Measurements from ENCODE around the gene DNAJB6. TPM values are rescaled to one million over a fixed set of nuclear protein-coding genes. Genes with fewer than 3 reads are reported as not detected.

Gene DNAJB6
- total RNA-seq, 1 experiment from 2014 or later = 82.5 TPM

DNA sequence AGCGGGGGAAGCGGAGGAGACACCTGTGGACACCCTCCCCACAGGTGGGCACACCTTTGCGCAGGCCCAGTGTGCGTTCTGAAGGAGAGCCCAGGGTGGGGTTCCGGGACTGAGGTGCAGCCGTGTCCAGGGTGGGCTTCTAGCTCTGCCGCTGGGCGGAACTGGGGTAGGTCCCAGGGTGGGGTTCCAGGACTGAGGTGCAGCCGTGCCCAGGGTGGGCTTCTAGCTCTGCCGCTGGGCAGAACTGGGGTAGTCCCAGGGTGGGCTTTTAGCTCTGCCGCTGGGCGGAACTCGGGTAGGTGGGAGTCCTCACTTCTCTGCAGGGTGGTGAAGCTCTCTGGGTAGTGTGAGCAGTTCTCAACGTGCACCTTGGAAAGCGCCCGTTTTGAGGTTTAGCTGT lies 78.7 kb downstream of the DNAJB6 start:
- DNase-seq (ENCODE audit: low read depth, low spot score) = no peak
- ChIA-PET RAD21 (ENCODE audit: low non-redundant PET in 1 of 2, low total read pairs in 2 of 2, uncharacterized antibody in 2 of 2, unreplicated experiment in 2 of 2) (no interaction called here), POLR2A (no interaction called here), CTCF (no interaction called here)
- Histone ChIP-seq H3K9me3 (ENCODE audit: control insufficient read depth in 1 of 2, insufficient read depth in 1 of 2, low read depth in 1 of 2, low read length in 2 of 2) (no peaks in the 10 kb centered on the region), H3K4me1 (ENCODE audit: control insufficient read depth in 1 of 2, insufficient read depth in 2 of 2, low read length in 2 of 2) (no peaks in the 10 kb centered on the region), H3K4me3 (replicated peaks in 1 of 2; ENCODE audit: low read depth in 1 of 2, low read length in 2 of 2) (no peak overlapping the region), H3K27ac (ENCODE audit: low read depth, low read length) (no peak overlapping the region), H3K79me2 (ENCODE audit: insufficient read depth, low read length) (no peaks in the 10 kb centered on the region), H3K4me2 (ENCODE audit: low read length) (no peak overlapping the region), H4K20me1 (ENCODE audit: insufficient read depth) (no peaks in the 10 kb centered on the region), H2AFZ (ENCODE audit: low read depth, low read length, poor library complexity, severe bottlenecking) (no peak overlapping the region), H3K9ac (ENCODE audit: low read length) (no peak overlapping the region), H3K9me2 (ENCODE audit: insufficient read depth) (no peaks in the 10 kb centered on the region), H3K36me3 (ENCODE audit: control insufficient read depth in 1 of 2, insufficient read depth in 2 of 2, low read length in 2 of 2) (no peaks in the 10 kb centered on the region), H3K27me3 (ENCODE audit: insufficient read depth, low read length) (no peaks in the 10 kb centered on the region)
- intact Hi-C loops (cut with micrococcal nuclease) = no loop called here
- BruUV-seq (replicated peaks) = no TSS peak
- ATAC-seq = no peak
- TF ChIP-seq ELF1 (IDR thresholded peaks at IDR 0.05; ENCODE audit: borderline replicate concordance, low read depth) (no peak), SP1 (IDR thresholded peaks at IDR 0.05; ENCODE audit: low read depth) (no peak), ZFX (IDR thresholded peaks at IDR 0.05) (no peak), SRF (IDR thresholded peaks at IDR 0.05; ENCODE audit: low read depth) (no peak), TCF7L2 (IDR thresholded peaks at IDR 0.05; ENCODE audit: borderline replicate concordance, extremely low read depth, insufficient read depth, insufficient read length) (no peak), CEBPB (IDR thresholded peaks at IDR 0.05; ENCODE audit: low read depth) (no peak), FOSL1 (IDR thresholded peaks at IDR 0.05; ENCODE audit: low read depth) (no peak), POLR2A (IDR thresholded peaks at IDR 0.05; ENCODE audit: borderline replicate concordance, extremely low read depth, insufficient read depth, insufficient read length) (no peak), EZH2 (IDR thresholded peaks at IDR 0.05) (no peak), SIN3A (IDR thresholded peaks at IDR 0.05; ENCODE audit: low read depth) (no peak), YY1 (IDR thresholded peaks at IDR 0.05; ENCODE audit: extremely low read depth, insufficient replicate concordance, low read depth, low read length) (no peak), JUND (IDR thresholded peaks at IDR 0.05) (no peak), RAD21 (IDR thresholded peaks at IDR 0.05; ENCODE audit: low read depth) (no peak), EGR1 (IDR thresholded peaks at IDR 0.05; ENCODE audit: low read depth) (no peak), EZH2phosphoT487 (IDR thresholded peaks at IDR 0.05; ENCODE audit: borderline replicate concordance) (no peak), POLR2AphosphoS5 (IDR thresholded peaks at IDR 0.05; ENCODE audit: low read depth, low read length) (no peak)
- TF ChIP-seq, protein P1, sequence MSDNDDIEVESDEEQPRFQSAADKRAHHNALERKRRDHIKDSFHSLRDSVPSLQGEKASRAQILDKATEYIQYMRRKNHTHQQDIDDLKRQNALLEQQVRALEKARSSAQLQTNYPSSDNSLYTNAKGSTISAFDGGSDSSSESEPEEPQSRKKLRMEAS (IDR thresholded peaks at IDR 0.05) = no peak
- TF ChIP-seq, protein P2, sequence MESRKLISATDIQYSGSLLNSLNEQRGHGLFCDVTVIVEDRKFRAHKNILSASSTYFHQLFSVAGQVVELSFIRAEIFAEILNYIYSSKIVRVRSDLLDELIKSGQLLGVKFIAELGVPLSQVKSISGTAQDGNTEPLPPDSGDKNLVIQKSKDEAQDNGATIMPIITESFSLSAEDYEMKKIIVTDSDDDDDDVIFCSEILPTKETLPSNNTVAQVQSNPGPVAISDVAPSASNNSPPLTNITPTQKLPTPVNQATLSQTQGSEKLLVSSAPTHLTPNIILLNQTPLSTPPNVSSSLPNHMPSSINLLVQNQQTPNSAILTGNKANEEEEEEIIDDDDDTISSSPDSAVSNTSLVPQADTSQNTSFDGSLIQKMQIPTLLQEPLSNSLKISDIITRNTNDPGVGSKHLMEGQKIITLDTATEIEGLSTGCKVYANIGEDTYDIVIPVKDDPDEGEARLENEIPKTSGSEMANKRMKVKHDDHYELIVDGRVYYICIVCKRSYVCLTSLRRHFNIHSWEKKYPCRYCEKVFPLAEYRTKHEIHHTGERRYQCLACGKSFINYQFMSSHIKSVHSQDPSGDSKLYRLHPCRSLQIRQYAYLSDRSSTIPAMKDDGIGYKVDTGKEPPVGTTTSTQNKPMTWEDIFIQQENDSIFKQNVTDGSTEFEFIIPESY (IDR thresholded peaks at IDR 0.05; ENCODE audit: extremely low read depth, insufficient replicate concordance, low read length) = no peak
- TF ChIP-seq, protein P3, sequence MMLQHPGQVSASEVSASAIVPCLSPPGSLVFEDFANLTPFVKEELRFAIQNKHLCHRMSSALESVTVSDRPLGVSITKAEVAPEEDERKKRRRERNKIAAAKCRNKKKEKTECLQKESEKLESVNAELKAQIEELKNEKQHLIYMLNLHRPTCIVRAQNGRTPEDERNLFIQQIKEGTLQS (IDR thresholded peaks at IDR 0.05) = no peak
- TF ChIP-seq, protein P4, sequence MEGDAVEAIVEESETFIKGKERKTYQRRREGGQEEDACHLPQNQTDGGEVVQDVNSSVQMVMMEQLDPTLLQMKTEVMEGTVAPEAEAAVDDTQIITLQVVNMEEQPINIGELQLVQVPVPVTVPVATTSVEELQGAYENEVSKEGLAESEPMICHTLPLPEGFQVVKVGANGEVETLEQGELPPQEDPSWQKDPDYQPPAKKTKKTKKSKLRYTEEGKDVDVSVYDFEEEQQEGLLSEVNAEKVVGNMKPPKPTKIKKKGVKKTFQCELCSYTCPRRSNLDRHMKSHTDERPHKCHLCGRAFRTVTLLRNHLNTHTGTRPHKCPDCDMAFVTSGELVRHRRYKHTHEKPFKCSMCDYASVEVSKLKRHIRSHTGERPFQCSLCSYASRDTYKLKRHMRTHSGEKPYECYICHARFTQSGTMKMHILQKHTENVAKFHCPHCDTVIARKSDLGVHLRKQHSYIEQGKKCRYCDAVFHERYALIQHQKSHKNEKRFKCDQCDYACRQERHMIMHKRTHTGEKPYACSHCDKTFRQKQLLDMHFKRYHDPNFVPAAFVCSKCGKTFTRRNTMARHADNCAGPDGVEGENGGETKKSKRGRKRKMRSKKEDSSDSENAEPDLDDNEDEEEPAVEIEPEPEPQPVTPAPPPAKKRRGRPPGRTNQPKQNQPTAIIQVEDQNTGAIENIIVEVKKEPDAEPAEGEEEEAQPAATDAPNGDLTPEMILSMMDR (IDR thresholded peaks at IDR 0.05 in 2 of 3, conservative IDR thresholded peaks at IDR 0.05 in 1 of 3; ENCODE audit: borderline replicate concordance in 1 of 3, insufficient read depth in 1 of 3, low read depth in 2 of 3, low read length in 2 of 3) = no peak
